HepG2 (cell line): ENCODE results near the gene NGDN. TPM values are rescaled to one million over a fixed set of nuclear protein-coding genes. Genes with fewer than 3 reads are reported as not detected.

ENCODE experiments used
- ATF1 ChIP-seq: IDR thresholded peaks from 2 replicates; pipeline ENCODE4 v1.6.1; 2016; ENCODE audit warnings: mild to moderate bottlenecking, control low read depth
- ATM ChIP-seq: fragments of 450-650 bp; IDR thresholded peaks from 2 replicates; pipeline ENCODE4 v1.7.1; 2017; ENCODE audit warnings: mild to moderate bottlenecking, borderline replicate concordance
- BCL3 ChIP-seq: sonication (generic); formaldehyde crosslinking; IDR thresholded peaks from 2 replicates; pipeline ENCODE4 v1.5.1; 2020; ENCODE audit warnings: mild to moderate bottlenecking, missing genetic modification reagents, moderate library complexity
- BORCS8-MEF2B ChIP-seq: sonication (generic); formaldehyde crosslinking; IDR thresholded peaks from 2 replicates; pipeline ENCODE4 v1.8.0; 2022; ENCODE audit warnings: mild to moderate bottlenecking, missing genetic modification reagents
- GATAD1 ChIP-seq: IDR thresholded peaks from 2 replicates; pipeline ENCODE4 v1.6.1; 2016; ENCODE audit warnings: missing genetic modification reagents, missing compliant biosample characterization
- HNF4G ChIP-seq, 2 experiments: sonication (generic) in 1 of 2; formaldehyde crosslinking in 1 of 2; IDR thresholded peaks; 2 replicates each; pipeline versions ENCODE4 v1.4.0 to v1.6.1; 2011 to 2020; ENCODE audit warnings: borderline replicate concordance in 2 of 2, low read depth in 2 of 2, mild to moderate bottlenecking in 2 of 2, low read length in 1 of 2, missing genetic modification reagents in 1 of 2, moderate library complexity in 1 of 2
- NRL ChIP-seq: sonication (generic); formaldehyde crosslinking; IDR thresholded peaks from 2 replicates; pipeline ENCODE4 v1.5.0; 2020; ENCODE audit warnings: missing genetic modification reagents, mild to moderate bottlenecking, moderate library complexity, borderline replicate concordance
- PHF21A ChIP-seq: sonication (generic); formaldehyde crosslinking; IDR thresholded peaks from 2 replicates; pipeline ENCODE4 v1.5.0; 2020; ENCODE audit warnings: mild to moderate bottlenecking, missing genetic modification reagents
- SIN3A ChIP-seq: IDR thresholded peaks from 2 replicates; pipeline ENCODE4 v1.6.1; 2011; ENCODE audit warnings: low read depth, mild to moderate bottlenecking, control low read depth, low read length, borderline replicate concordance
- XRCC5 ChIP-seq: fragments of 200-400 bp; formaldehyde crosslinking; optimal IDR thresholded peaks from 2 replicates; pipeline ENCODE3; 2017; ENCODE audit warnings: mild to moderate bottlenecking, low read length
- ZFP37 ChIP-seq: sonication (generic); formaldehyde crosslinking; IDR thresholded peaks from 2 replicates; pipeline ENCODE4 v1.4.0; 2020; ENCODE audit warnings: missing genetic modification reagents, borderline replicate concordance
- ZNF484 ChIP-seq: sonication (generic); formaldehyde crosslinking; IDR thresholded peaks from 2 replicates; pipeline ENCODE4 v1.5.1; 2020; ENCODE audit warnings: mild to moderate bottlenecking, low read depth, missing genetic modification reagents, borderline replicate concordance
- ZNF598 ChIP-seq: sonication (generic); formaldehyde crosslinking; IDR thresholded peaks from 2 replicates; pipeline ENCODE4 v1.5.1; 2020; ENCODE audit warnings: mild to moderate bottlenecking, missing genetic modification reagents, borderline replicate concordance
- ZNF646 ChIP-seq: sonication (generic); formaldehyde crosslinking; IDR thresholded peaks from 2 replicates; pipeline ENCODE4 v1.9.0; 2021; ENCODE audit warnings: mild to moderate bottlenecking, missing genetic modification reagents
- ZNF800 ChIP-seq: sonication (generic); formaldehyde crosslinking; IDR thresholded peaks from 2 replicates; pipeline ENCODE4 v1.4.0; 2020; ENCODE audit warnings: missing genetic modification reagents
- polyA plus RNA-seq, 8 experiments: library from polyadenylated mRNA; depleted of rRNA in 3 of 8; stranded (reverse) in 7 of 8; unstranded in 1 of 8; fragments of >200 nt; fragmentation: Illumina TruSeq in 4 of 8; extraction: Trizol in 4 of 8; gene quantifications; 2 replicates each; pipeline versions ENCODE4 v1.2.1 to v1.2.3, GENCODE V29; 2011 to 2016; ENCODE audit warnings: low read depth in 4 of 8, missing spikeins in 1 of 8, mixed read lengths in 1 of 8; ENCODE audit not compliant: insufficient read depth in 1 of 8
- total RNA-seq, 5 experiments: library from RNA; depleted of rRNA; stranded (reverse); fragments of >200 nt; fragmentation: Illumina TruSeq; extraction: Trizol; gene quantifications; 2 replicates each; pipeline ENCODE4 v1.2.3, GENCODE V29; 2016; ENCODE audit warnings: low read depth in 1 of 5
- TF ChIP-seq, protein P1 (sequence below): IDR thresholded peaks from 2 replicates; pipeline ENCODE4 v1.6.1; 2016; ENCODE audit warnings: low read depth, borderline replicate concordance
- TF ChIP-seq, protein P2 (sequence below): sonication (generic); formaldehyde crosslinking; IDR thresholded peaks from 2 replicates; pipeline ENCODE4 v1.5.0; 2020; ENCODE audit warnings: missing genetic modification reagents

Gene NGDN
- total and polyA plus RNA-seq, 2 of the 13 experiments (the other 11 are each of a cell fraction or from before 2014, with no cell fraction given) = 154 to 216 TPM

DNA sequence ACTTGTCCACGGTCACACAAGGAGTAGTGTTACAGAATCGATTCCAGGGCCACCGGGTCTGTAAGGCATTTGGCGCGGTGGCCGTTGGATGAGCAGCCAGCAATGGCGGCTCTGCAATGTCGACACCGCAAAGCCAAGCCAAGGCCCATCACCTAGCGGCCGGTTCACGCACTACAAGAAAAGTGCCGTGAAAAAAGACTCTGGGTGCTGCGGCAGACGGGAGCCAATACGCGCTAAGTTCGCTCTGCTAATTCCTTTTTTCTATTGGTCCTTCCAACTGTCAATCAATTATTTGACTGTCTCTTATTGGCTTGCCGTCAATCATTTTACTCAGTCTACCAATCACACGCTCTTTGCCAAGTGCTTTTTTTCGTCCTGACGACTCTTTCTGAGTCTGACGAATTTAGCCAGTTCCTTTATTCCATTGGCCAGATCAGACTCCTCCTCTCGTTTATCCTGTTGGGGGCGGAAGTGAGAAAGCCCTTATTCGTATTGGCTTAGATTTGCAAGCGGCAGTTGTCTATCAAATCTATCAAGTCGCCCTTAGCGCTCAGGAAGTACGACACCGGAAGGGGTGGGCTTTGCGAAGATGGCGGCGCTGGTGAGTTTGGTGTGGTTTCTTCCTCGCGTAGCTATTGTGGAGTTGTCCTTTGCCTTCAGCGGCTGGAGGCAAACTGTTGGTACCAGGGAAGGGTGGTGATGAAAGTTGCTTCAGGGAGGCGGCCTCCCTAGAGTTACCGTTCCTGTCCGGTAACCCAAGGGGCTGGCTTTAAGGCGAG lies at the start of gene NGDN (continued):
- peak; percentile 14; the same call in 1 of the 2 replicates for TF ChIP-seq ZNF646
- peak; percentile 91 for TF ChIP-seq PHF21A (CRISPR knock-in tag)
- TF ChIP-seq ZNF484 (CRISPR knock-in tag) = no peak
- peak; percentile 53; the same call in 1 of the 2 replicates for TF ChIP-seq HNF4G (IDR thresholded peaks at IDR 0.05; ENCODE audit: borderline replicate concordance, low read depth, low read length)
- TF ChIP-seq HNF4G (CRISPR knock-in tag; IDR thresholded peaks at IDR 0.05; ENCODE audit: borderline replicate concordance, low read depth) = peak; percentile 69; the same call in 1 of the 2 replicates
- TF ChIP-seq, protein P1, sequence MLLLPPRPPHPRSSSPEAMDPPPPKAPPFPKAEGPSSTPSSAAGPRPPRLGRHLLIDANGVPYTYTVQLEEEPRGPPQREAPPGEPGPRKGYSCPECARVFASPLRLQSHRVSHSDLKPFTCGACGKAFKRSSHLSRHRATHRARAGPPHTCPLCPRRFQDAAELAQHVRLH (CRISPR knock-in tag) = peak; percentile 86; the same call in 1 of the 2 replicates
- peak; percentile 7 for TF ChIP-seq BCL3
- TF ChIP-seq ZNF598 (CRISPR knock-in tag) = peak; percentile 94
- TF ChIP-seq XRCC5 = peak; percentile 92
- peak; percentile 100 for TF ChIP-seq ATF1 (CRISPR knock-in tag)
- TF ChIP-seq BORCS8-MEF2B (CRISPR knock-in tag) = peak; percentile 82
- TF ChIP-seq ZNF800 = peak; percentile 56; the same call in 1 of the 2 replicates
- peak; percentile 70; the same call in 1 of the 2 replicates for TF ChIP-seq SIN3A
- TF ChIP-seq NRL (CRISPR knock-in tag) = peak; percentile 81
- TF ChIP-seq GATAD1 = peak; percentile 100
- no peak; the same call in none of the 2 replicates for TF ChIP-seq ZFP37 (CRISPR knock-in tag)
- TF ChIP-seq, protein P2, sequence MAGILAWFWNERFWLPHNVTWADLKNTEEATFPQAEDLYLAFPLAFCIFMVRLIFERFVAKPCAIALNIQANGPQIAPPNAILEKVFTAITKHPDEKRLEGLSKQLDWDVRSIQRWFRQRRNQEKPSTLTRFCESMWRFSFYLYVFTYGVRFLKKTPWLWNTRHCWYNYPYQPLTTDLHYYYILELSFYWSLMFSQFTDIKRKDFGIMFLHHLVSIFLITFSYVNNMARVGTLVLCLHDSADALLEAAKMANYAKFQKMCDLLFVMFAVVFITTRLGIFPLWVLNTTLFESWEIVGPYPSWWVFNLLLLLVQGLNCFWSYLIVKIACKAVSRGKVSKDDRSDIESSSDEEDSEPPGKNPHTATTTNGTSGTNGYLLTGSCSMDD (CRISPR knock-in tag) = no peak
- no peak for TF ChIP-seq ATM
